HCT116 (cell line): ENCODE results near the gene ARHGEF37. TPM values are rescaled to one million over a fixed set of nuclear protein-coding genes. Genes with fewer than 3 reads are reported as not detected.
A peak's percentile ranks its signal among the peaks of the same experiment; 100 is the strongest.

Experiments
- ATAC-seq: fragments of 200-7000 bp; cut with Tn5 transposase; 2 replicates; pipeline ENCODE4 v1.9.1; 2020; ENCODE audit warnings: mild to moderate bottlenecking, moderate library complexity
- BruUV-seq: library from RNA; stranded (reverse); fragments of 400-500 nt; replicated peaks from 2 replicates; lab custom pipeline; 2021; lab: Mats Ljungman, UMichigan
- CTCF ChIA-PET: fragments of 300-600 bp; sonication (Branson Sonifier 250); formaldehyde crosslinking; loops from one replicate; lab custom pipeline; 2021; ENCODE audit warnings: antibody characterized with exemption; lab: Charles Lee
- POLR2A ChIA-PET: fragments of 300-600, 350-600 bp; sonication (Branson Sonifier 250); formaldehyde crosslinking; loops from one replicate; lab custom pipeline; 2021; ENCODE audit warnings: antibody characterized with exemption; lab: Charles Lee
- RAD21 ChIA-PET, 2 experiments: fragments of 300-600 bp; sonication (Branson Sonifier 250); formaldehyde crosslinking; loops; one replicate each; lab custom pipeline; 2023; ENCODE audit warnings: low total read pairs in 2 of 2; ENCODE audit not compliant: uncharacterized antibody in 2 of 2, unreplicated experiment in 2 of 2, low non-redundant PET in 1 of 2; lab: Charles Lee
- DNase-seq: peaks from one replicate; pipeline ENCODE4 v3.0.0-alpha.2; 2010; ENCODE audit warnings: low read depth, low spot score
- H2AFZ ChIP-seq: fragments of 200-600 bp; shearing (Covaris generic), sonication (generic); 2 replicates; pipeline ENCODE4 v1.6.1; 2017; ENCODE audit warnings: low read depth, mixed run types, mixed read lengths, antibody characterized with exemption, low read length; ENCODE audit not compliant: poor library complexity, severe bottlenecking
- H3K27ac ChIP-seq: 2 replicates; pipeline ENCODE4 v1.5.1; 2012; ENCODE audit warnings: low read depth, low read length
- H3K27me3 ChIP-seq: fragments of 200-600 bp; sonication (generic); 2 replicates; pipeline ENCODE4 v1.6.1; 2016; ENCODE audit warnings: mixed run types, low read length, mixed read lengths; ENCODE audit not compliant: insufficient read depth
- H3K36me3 ChIP-seq, 2 experiments: fragments of 200-500 bp in 1 of 2; fragments of 200-600 bp in 1 of 2; sonication (Bioruptor generic) in 1 of 2; sonication (generic) in 1 of 2; 2 replicates each; pipeline versions ENCODE4 v1.5.1 to v1.6.1; 2014 to 2016; ENCODE audit warnings: low read length in 2 of 2, inconsistent platforms in 1 of 2, mixed read lengths in 1 of 2, mixed run types in 1 of 2; ENCODE audit not compliant: insufficient read depth in 2 of 2, control insufficient read depth in 1 of 2
- H3K4me1 ChIP-seq, 2 experiments: fragments of 200-600 bp in 1 of 2; sonication (generic) in 1 of 2; 2 replicates each; pipeline versions ENCODE4 v1.5.1 to v1.6.1; 2012 to 2017; ENCODE audit warnings: low read length in 2 of 2, inconsistent platforms in 1 of 2, mild to moderate bottlenecking in 1 of 2, mixed read lengths in 1 of 2, mixed run types in 1 of 2, moderate library complexity in 1 of 2; ENCODE audit not compliant: insufficient read depth in 2 of 2, control insufficient read depth in 1 of 2
- H3K4me2 ChIP-seq: fragments of 200-600 bp; sonication (generic); 2 replicates; pipeline ENCODE4 v1.6.1; 2017; ENCODE audit warnings: mixed run types, low read length, mixed read lengths
- H3K4me3 ChIP-seq, 2 experiments: fragments of 200-600 bp in 1 of 2; sonication (generic) in 1 of 2; replicated peaks in 1 of 2; 2 replicates each; pipeline ENCODE4 v1.5.1; 2011 to 2016; ENCODE audit warnings: low read length in 2 of 2, control low read depth in 1 of 2, low read depth in 1 of 2, mild to moderate bottlenecking in 1 of 2, mixed read lengths in 1 of 2, mixed run types in 1 of 2
- H3K79me2 ChIP-seq: fragments of 200-600 bp; sonication (generic); 2 replicates; pipeline ENCODE4 v1.6.1; 2017; ENCODE audit warnings: mild to moderate bottlenecking, mixed run types, low read length, moderate library complexity, mixed read lengths; ENCODE audit not compliant: insufficient read depth
- H3K9ac ChIP-seq: fragments of 200-600 bp; sonication (generic); 2 replicates; pipeline ENCODE4 v1.6.1; 2016; ENCODE audit warnings: low read length, mixed read lengths
- H3K9me2 ChIP-seq: fragments of 200-600 bp; sonication (generic), shearing (Covaris generic); 2 replicates; pipeline ENCODE4 v1.6.1; 2017; ENCODE audit warnings: mixed run types, mild to moderate bottlenecking, moderate library complexity; ENCODE audit not compliant: insufficient read depth
- H3K9me3 ChIP-seq, 2 experiments: fragments of 200-500 bp in 1 of 2; fragments of 200-600 bp in 1 of 2; sonication (Bioruptor generic) in 1 of 2; sonication (generic) in 1 of 2; 2 replicates each; pipeline ENCODE4 v1.6.1; 2014 to 2017; ENCODE audit warnings: low read length in 2 of 2, mixed read lengths in 2 of 2, inconsistent platforms in 1 of 2, low read depth in 1 of 2, mild to moderate bottlenecking in 1 of 2, mixed run types in 1 of 2, moderate library complexity in 1 of 2; ENCODE audit not compliant: control insufficient read depth in 1 of 2, insufficient read depth in 1 of 2
- H4K20me1 ChIP-seq: fragments of 200-600 bp; sonication (generic), shearing (Covaris generic); 2 replicates; pipeline ENCODE4 v1.6.1; 2017; ENCODE audit warnings: mixed run types, mild to moderate bottlenecking, moderate library complexity; ENCODE audit not compliant: insufficient read depth
- CBX3 ChIP-seq: IDR thresholded peaks from 2 replicates; pipeline ENCODE4 v1.6.1; 2012; ENCODE audit warnings: low read depth
- EGR1 ChIP-seq: IDR thresholded peaks from 2 replicates; pipeline ENCODE4 v1.6.1; 2012; ENCODE audit warnings: low read depth
- ELF1 ChIP-seq: IDR thresholded peaks from 2 replicates; pipeline ENCODE4 v1.6.1; 2012; ENCODE audit warnings: low read depth, borderline replicate concordance
- JUND ChIP-seq: IDR thresholded peaks from 2 replicates; pipeline ENCODE4 v1.6.1; 2012
- POLR2AphosphoS5 ChIP-seq: IDR thresholded peaks from 2 replicates; pipeline ENCODE4 v1.6.1; 2011; ENCODE audit warnings: mild to moderate bottlenecking, low read depth, low read length, moderate library complexity
- RAD21 ChIP-seq: IDR thresholded peaks from 2 replicates; pipeline ENCODE4 v1.6.1; 2012; ENCODE audit warnings: low read depth, mild to moderate bottlenecking
- SIN3A ChIP-seq: IDR thresholded peaks from 2 replicates; pipeline ENCODE4 v1.6.1; 2012; ENCODE audit warnings: low read depth
- SP1 ChIP-seq: IDR thresholded peaks from 2 replicates; pipeline ENCODE4 v1.6.1; 2012; ENCODE audit warnings: low read depth
- SRF ChIP-seq: IDR thresholded peaks from 2 replicates; pipeline ENCODE4 v1.6.1; 2012; ENCODE audit warnings: low read depth
- YY1 ChIP-seq: IDR thresholded peaks from 2 replicates; pipeline ENCODE4 v1.6.1; 2011; ENCODE audit warnings: low read length, low read depth, moderate library complexity, mild to moderate bottlenecking; ENCODE audit not compliant: insufficient replicate concordance; ENCODE audit errors: extremely low read depth
- ZNF274 ChIP-seq: fragments of 200-500 bp; sonication (Bioruptor generic); IDR thresholded peaks from 2 replicates; pipeline ENCODE4 v1.6.1; 2014; ENCODE audit warnings: mild to moderate bottlenecking, low read depth, low read length, inconsistent platforms
- intact Hi-C: fragments of 100-400 bp; cut with micrococcal nuclease; formaldehyde crosslinking; loops from 2 replicates; pipeline ENCODE4 v1.10.0; 2022
- total RNA-seq: library from RNA; stranded (reverse); gene quantifications from one replicate; pipeline ENCODE4 v1.2.1, GENCODE V29; 2021; ENCODE audit not compliant: unreplicated experiment
- TF ChIP-seq, protein P1 (sequence below): IDR thresholded peaks from 2 replicates; pipeline ENCODE4 v1.6.1; 2012; ENCODE audit warnings: low read depth
- TF ChIP-seq, protein P2 (sequence below), 3 experiments: fragments of 200-600 bp in 1 of 3; sonication (generic) in 1 of 3; IDR thresholded peaks in 2 of 3; conservative IDR thresholded peaks in 1 of 3; 2 replicates each; pipeline ENCODE4 v1.5.1; 2012 to 2017; ENCODE audit warnings: low read depth in 2 of 3, low read length in 2 of 3, antibody characterized with exemption in 1 of 3, borderline replicate concordance in 1 of 3, control low read depth in 1 of 3, mild to moderate bottlenecking in 1 of 3, mixed read lengths in 1 of 3, mixed run types in 1 of 3, moderate library complexity in 1 of 3; ENCODE audit not compliant: insufficient read depth in 1 of 3

Gene ARHGEF37
- total RNA-seq, 1 experiment from 2014 or later, result 7.0 TPM

DNA sequence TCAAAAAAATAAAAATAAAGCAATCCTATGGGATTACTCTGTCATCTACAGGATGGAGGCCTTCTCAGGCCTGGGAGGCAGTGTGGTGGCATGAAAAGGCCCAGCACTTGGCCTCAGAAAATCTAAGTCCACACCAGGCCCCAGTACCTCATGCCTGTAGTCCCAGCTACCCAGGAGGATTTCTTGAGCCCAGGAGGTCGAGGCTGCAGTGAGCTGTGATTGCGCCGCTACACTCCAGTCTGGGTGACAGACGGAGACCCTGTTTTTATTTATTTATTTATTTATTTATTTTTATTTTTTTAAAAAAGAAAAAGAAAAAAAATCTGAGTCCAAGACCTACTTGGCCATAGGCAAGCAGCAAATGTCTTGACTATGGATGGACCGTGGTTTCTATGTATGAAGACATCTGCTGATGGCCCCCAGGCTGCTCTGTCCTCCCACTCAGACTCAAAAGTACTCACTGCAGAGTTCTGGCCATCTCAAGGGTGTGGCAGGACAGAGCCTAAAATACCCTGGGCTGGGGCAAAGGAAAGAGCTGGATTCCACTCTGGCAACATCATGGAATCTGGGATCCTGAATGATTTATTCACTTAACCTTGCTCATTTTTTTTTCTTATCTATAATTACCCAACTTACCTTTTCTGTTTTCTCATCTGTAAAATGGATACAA, 55.0 kb downstream of the ARHGEF37 start:
- intact Hi-C loops, result loop anchor here (1.0 to 2.0 kb wide), 3 partner anchors 192 to 582 kb away; no protein-coding TSS in a partner anchor
- TF ChIP-seq EGR1, result no peak
- no peak for TF ChIP-seq SP1
- no peak for TF ChIP-seq YY1
- no peak for TF ChIP-seq ELF1
- TF ChIP-seq SRF, result no peak
- no peak for TF ChIP-seq CBX3
- TF ChIP-seq SIN3A, result no peak
- no peak for TF ChIP-seq JUND
- TF ChIP-seq POLR2AphosphoS5, result no peak
- no peak for TF ChIP-seq ZNF274
- TF ChIP-seq RAD21, result no peak
- no TSS peak for BruUV-seq

DNA sequence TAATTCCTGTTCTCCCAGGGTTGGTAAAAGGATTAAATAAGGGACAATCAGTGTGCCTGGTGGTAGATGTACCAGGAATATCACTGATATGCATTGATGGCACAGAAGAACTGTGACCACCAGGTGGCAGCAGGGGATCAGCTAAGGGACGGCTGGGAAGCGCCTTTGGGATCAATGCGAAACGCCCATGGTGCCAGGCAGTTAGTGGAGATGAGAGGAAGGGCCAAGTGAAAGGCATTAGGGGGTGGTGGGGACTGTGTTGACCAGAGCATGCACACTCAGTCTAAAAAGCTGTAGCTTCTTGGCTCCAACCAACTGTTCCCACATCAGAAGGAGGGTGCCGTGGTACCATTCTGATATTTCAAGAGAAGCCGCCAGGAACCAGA, 55.6 kb downstream of the ARHGEF37 start:
- no peak overlapping the region for H3K4me2 ChIP-seq
- H2AFZ ChIP-seq, result no peak overlapping the region
- H3K9me3 ChIP-seq, result no peaks in the 10 kb centered on the region
- no peaks in the 10 kb centered on the region for H4K20me1 ChIP-seq
- ChIA-PET RAD21 (interaction anchor here (0.8 to 2.1 kb wide), 3 partner anchors 139 to 197 kb away, joined by 3 to 7 read pairs (median 4); no protein-coding TSS in a partner anchor), CTCF (interaction anchor here (0.8 to 4.1 kb wide), 11 partner anchors 10 to 354 kb away, joined by 3 to 54 read pairs (median 4); no protein-coding TSS in a partner anchor), POLR2A (no interaction called here)
- intact Hi-C loops, result loop anchor here (1.0 to 2.0 kb wide), 4 partner anchors 191 to 582 kb away; no protein-coding TSS in a partner anchor
- no peaks in the 10 kb centered on the region for H3K36me3 ChIP-seq
- no TSS peak for BruUV-seq
- H3K4me3 ChIP-seq, result no peak overlapping the region
- no peaks in the 10 kb centered on the region for H3K27me3 ChIP-seq
- H3K4me1 ChIP-seq, result peaks cover 16 to 34% of the 10 kb centered on the region in 2 experiments
- DNase-seq (peak; percentile 65), ATAC-seq (peak; percentile 88)
- H3K9ac ChIP-seq, result no peak overlapping the region
- no peaks in the 10 kb centered on the region for H3K9me2 ChIP-seq
- H3K27ac ChIP-seq, result no peak overlapping the region
- H3K79me2 ChIP-seq, result no peaks in the 10 kb centered on the region
- TF ChIP-seq, protein P1, sequence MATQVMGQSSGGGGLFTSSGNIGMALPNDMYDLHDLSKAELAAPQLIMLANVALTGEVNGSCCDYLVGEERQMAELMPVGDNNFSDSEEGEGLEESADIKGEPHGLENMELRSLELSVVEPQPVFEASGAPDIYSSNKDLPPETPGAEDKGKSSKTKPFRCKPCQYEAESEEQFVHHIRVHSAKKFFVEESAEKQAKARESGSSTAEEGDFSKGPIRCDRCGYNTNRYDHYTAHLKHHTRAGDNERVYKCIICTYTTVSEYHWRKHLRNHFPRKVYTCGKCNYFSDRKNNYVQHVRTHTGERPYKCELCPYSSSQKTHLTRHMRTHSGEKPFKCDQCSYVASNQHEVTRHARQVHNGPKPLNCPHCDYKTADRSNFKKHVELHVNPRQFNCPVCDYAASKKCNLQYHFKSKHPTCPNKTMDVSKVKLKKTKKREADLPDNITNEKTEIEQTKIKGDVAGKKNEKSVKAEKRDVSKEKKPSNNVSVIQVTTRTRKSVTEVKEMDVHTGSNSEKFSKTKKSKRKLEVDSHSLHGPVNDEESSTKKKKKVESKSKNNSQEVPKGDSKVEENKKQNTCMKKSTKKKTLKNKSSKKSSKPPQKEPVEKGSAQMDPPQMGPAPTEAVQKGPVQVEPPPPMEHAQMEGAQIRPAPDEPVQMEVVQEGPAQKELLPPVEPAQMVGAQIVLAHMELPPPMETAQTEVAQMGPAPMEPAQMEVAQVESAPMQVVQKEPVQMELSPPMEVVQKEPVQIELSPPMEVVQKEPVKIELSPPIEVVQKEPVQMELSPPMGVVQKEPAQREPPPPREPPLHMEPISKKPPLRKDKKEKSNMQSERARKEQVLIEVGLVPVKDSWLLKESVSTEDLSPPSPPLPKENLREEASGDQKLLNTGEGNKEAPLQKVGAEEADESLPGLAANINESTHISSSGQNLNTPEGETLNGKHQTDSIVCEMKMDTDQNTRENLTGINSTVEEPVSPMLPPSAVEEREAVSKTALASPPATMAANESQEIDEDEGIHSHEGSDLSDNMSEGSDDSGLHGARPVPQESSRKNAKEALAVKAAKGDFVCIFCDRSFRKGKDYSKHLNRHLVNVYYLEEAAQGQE, result no peak
- TF ChIP-seq, protein P2, sequence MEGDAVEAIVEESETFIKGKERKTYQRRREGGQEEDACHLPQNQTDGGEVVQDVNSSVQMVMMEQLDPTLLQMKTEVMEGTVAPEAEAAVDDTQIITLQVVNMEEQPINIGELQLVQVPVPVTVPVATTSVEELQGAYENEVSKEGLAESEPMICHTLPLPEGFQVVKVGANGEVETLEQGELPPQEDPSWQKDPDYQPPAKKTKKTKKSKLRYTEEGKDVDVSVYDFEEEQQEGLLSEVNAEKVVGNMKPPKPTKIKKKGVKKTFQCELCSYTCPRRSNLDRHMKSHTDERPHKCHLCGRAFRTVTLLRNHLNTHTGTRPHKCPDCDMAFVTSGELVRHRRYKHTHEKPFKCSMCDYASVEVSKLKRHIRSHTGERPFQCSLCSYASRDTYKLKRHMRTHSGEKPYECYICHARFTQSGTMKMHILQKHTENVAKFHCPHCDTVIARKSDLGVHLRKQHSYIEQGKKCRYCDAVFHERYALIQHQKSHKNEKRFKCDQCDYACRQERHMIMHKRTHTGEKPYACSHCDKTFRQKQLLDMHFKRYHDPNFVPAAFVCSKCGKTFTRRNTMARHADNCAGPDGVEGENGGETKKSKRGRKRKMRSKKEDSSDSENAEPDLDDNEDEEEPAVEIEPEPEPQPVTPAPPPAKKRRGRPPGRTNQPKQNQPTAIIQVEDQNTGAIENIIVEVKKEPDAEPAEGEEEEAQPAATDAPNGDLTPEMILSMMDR (IDR thresholded peaks at IDR 0.05 in 2 of 3, conservative IDR thresholded peaks at IDR 0.05 in 1 of 3; ENCODE audit: borderline replicate concordance in 1 of 3, insufficient read depth in 1 of 3, low read depth in 2 of 3, low read length in 2 of 3), result peak; percentile 84 to 97 (median 94)

More for the DNA sequence above, 55.0 kb downstream of the ARHGEF37 start:
- Histone ChIP-seq H2AFZ (no peak overlapping the region), H3K4me1 (peaks cover 18 to 36% of the 10 kb centered on the region in 2 experiments), H3K4me3 (no peak overlapping the region), H3K9me3 (no peaks in the 10 kb centered on the region), H3K79me2 (no peaks in the 10 kb centered on the region), H4K20me1 (no peaks in the 10 kb centered on the region), H3K27ac (no peak overlapping the region), H3K9me2 (no peaks in the 10 kb centered on the region), H3K36me3 (no peaks in the 10 kb centered on the region), H3K9ac (no peak overlapping the region), H3K27me3 (no peaks in the 10 kb centered on the region), H3K4me2 (no peak overlapping the region)
- DNase-seq (no peak), ATAC-seq (no peak)
- ChIA-PET CTCF (interaction anchor here (0.7 to 4.1 kb wide), 12 partner anchors 10 to 355 kb away, joined by 3 to 54 read pairs (median 4); no protein-coding TSS in a partner anchor), POLR2A (no interaction called here), RAD21 (interaction anchor here (0.8 to 2.1 kb wide), 3 partner anchors 140 to 198 kb away, joined by 3 to 7 read pairs (median 4); no protein-coding TSS in a partner anchor)
